ENCODE measurements around the gene PAPSS1. TPM values are rescaled to one million over a fixed set of nuclear protein-coding genes. Genes with fewer than 3 reads are reported as not detected.

Gene PAPSS1
- total RNA-seq, 1 experiment from 2014 or later = 83.6 TPM

GRCh38 chr4:107600983-107601382, 119.1 kb downstream of the PAPSS1 start:
- peaks cover 0 to 3% of the 10 kb centered on the region in 2 experiments; a peak in 1 of 4 replicates for H3K4me1 Mint-ChIP-seq
- no peak overlapping the region for H3K18ac ChIP-seq (ENCODE audit: insufficient read length, low read depth, low read length)
- H3K27ac Mint-ChIP-seq = no peak overlapping the region

More at GRCh38 chr4:107600983-107601382, 119.1 kb downstream of the PAPSS1 start:
- Histone ChIP-seq H3K27me3 (ENCODE audit: insufficient read depth, low read length) (no peaks in the 10 kb centered on the region), H3K23me2 (ENCODE audit: insufficient read length, low read depth, low read length, poor library complexity, severe bottlenecking) (no peaks in the 10 kb centered on the region), H2AFZ (ENCODE audit: low read length) (no peak overlapping the region), H4K5ac (ENCODE audit: insufficient read length, low read depth, low read length) (no peak overlapping the region), H2BK5ac (ENCODE audit: insufficient read length, low read length) (no peak overlapping the region), H3K79me1 (ENCODE audit: insufficient read depth, low read depth, low read length, poor library complexity, severe bottlenecking) (no peaks in the 10 kb centered on the region), H3T11ph (ENCODE audit: low read length) (no peak overlapping the region), H4K8ac (replicated peaks; ENCODE audit: insufficient read length, low read depth, low read length) (no peak overlapping the region), H3K4me1 (ENCODE audit: insufficient read depth, low read length) (no peaks in the 10 kb centered on the region), H2BK120ac (ENCODE audit: low read depth, low read length, poor library complexity, severe bottlenecking) (no peak overlapping the region), H3K9me3 (ENCODE audit: control insufficient read depth, low read depth, low read length) (no peaks in the 10 kb centered on the region), H3K56ac (ENCODE audit: insufficient read length, low read depth, low read length) (no peak overlapping the region), H3K9ac (ENCODE audit: extremely low read depth, insufficient read length, low read length) (no peak overlapping the region), H2BK20ac (ENCODE audit: low read depth, low read length, poor library complexity, severe bottlenecking) (no peak overlapping the region), H3K23ac (ENCODE audit: insufficient read length, low read depth, low read length) (no peak overlapping the region), H2AK5ac (ENCODE audit: insufficient read length, low read length) (no peak overlapping the region), H3K14ac (ENCODE audit: insufficient read depth, low read length) (no peak overlapping the region), H4K91ac (ENCODE audit: insufficient read length, low read depth, low read length) (no peak overlapping the region), H3K4ac (ENCODE audit: low read depth, low read length) (no peak overlapping the region), H3K79me2 (ENCODE audit: insufficient read depth, low read length) (no peaks in the 10 kb centered on the region), H2BK12ac (ENCODE audit: insufficient read length, low read depth, low read length) (no peak overlapping the region), H4K20me1 (ENCODE audit: control insufficient read depth, insufficient read depth, insufficient read length) (no peaks in the 10 kb centered on the region), H2BK15ac (ENCODE audit: low read depth, low read length) (no peak overlapping the region), H3K4me2 (ENCODE audit: insufficient read depth, insufficient read length, low read length) (no peak overlapping the region), H3K27ac (ENCODE audit: insufficient read length, low read depth, low read length) (no peak overlapping the region)
- Mint-ChIP-seq H3K36me3 (ENCODE audit: insufficient read depth in 1 of 3, low read depth in 3 of 3) (no peaks in the 10 kb centered on the region), H3K4me3 (no peak overlapping the region), H3K27me3 (ENCODE audit: low read depth) (no peaks in the 10 kb centered on the region), H3K9me3 (no peaks in the 10 kb centered on the region)
- no peak for TF ChIP-seq CTCF (conservative IDR thresholded peaks at IDR 0.05)
- no peak for DNase-seq

Measured in H9 (cell line).